HG03558 (cell line): Measurements from ENCODE around the gene SLC12A7.

Experiments
- ATAC-seq: cut with Tn5 transposase; IDR thresholded peaks from one replicate; pipeline ENCODE4 v1.9.1; 2021; ENCODE audit warnings: moderate number of reproducible peaks; ENCODE audit not compliant: unreplicated experiment; ENCODE audit errors: extremely low read depth

The SLC12A7 gene

GRCh38 chr5:1142886-1143669 is 31.2 kb upstream of the SLC12A7 start:
- ATAC-seq, result no peak

- no peak for ATAC-seq
Measured at GRCh38 chr5:1141834-1142233, 30.0 kb upstream of the SLC12A7 start.

GRCh38 chr5:1140818-1141189 is 28.9 kb upstream of the SLC12A7 start:
- ATAC-seq, result no peak

- ATAC-seq, result no peak
Measured at GRCh38 chr5:1140171-1140817, 28.4 kb upstream of the SLC12A7 start.

GRCh38 chr5:1139331-1140170 is 27.7 kb upstream of the SLC12A7 start:
- ATAC-seq, result no peak

GRCh38 chr5:1138445-1139245 is 26.8 kb upstream of the SLC12A7 start:
- no peak for ATAC-seq

- no peak for ATAC-seq
Measured at GRCh38 chr5:1137567-1138444, 25.9 kb upstream of the SLC12A7 start.

GRCh38 chr5:1136814-1137213 is 25.0 kb upstream of the SLC12A7 start:
- no peak for ATAC-seq

- ATAC-seq, result no peak
Measured at GRCh38 chr5:1135696-1136525, 24.0 kb upstream of the SLC12A7 start.

- peak; percentile 49 for ATAC-seq
Measured at GRCh38 chr5:1134478-1134877, 22.6 kb upstream of the SLC12A7 start.

- no peak for ATAC-seq
Measured at GRCh38 chr5:1133510-1134201, 21.8 kb upstream of the SLC12A7 start.

GRCh38 chr5:1133108-1133507 is 21.2 kb upstream of the SLC12A7 start:
- ATAC-seq, result no peak

- no peak for ATAC-seq
Measured at GRCh38 chr5:1132570-1132969, 20.7 kb upstream of the SLC12A7 start.

GRCh38 chr5:1131726-1132125 is 19.9 kb upstream of the SLC12A7 start:
- ATAC-seq, result no peak

GRCh38 chr5:1131191-1131621 is 19.3 kb upstream of the SLC12A7 start:
- ATAC-seq, result no peak

GRCh38 chr5:1130218-1130946 is 18.5 kb upstream of the SLC12A7 start:
- no peak for ATAC-seq

GRCh38 chr5:1129711-1130055 is 17.8 kb upstream of the SLC12A7 start:
- ATAC-seq, result no peak
